Posterior cingulate gyrus (tissue), 11 donors: ENCODE results near the gene SLC12A9.
A peak's percentile ranks its signal among the peaks of the same experiment; 100 is the strongest.
"Not testable (repeated sequence)": the region's sequence is repeated elsewhere in the genome, so short reads cannot be mapped to it uniquely, and the experiment has no call there.

ENCODE experiments used
- DNase-seq, 10 donors: peaks; one replicate each; pipeline versions ENCODE4 v3.0.0 to v3.0.0-alpha.2; 2020 to 2021; ENCODE audit warnings: mixed read lengths in 3 of 10
- intact Hi-C: fragments of 100-400 bp; cut with DNase I; formaldehyde crosslinking; loops from one replicate; pipeline ENCODE4 v1.15.1; 2023

SLC12A9 gene, protein sequence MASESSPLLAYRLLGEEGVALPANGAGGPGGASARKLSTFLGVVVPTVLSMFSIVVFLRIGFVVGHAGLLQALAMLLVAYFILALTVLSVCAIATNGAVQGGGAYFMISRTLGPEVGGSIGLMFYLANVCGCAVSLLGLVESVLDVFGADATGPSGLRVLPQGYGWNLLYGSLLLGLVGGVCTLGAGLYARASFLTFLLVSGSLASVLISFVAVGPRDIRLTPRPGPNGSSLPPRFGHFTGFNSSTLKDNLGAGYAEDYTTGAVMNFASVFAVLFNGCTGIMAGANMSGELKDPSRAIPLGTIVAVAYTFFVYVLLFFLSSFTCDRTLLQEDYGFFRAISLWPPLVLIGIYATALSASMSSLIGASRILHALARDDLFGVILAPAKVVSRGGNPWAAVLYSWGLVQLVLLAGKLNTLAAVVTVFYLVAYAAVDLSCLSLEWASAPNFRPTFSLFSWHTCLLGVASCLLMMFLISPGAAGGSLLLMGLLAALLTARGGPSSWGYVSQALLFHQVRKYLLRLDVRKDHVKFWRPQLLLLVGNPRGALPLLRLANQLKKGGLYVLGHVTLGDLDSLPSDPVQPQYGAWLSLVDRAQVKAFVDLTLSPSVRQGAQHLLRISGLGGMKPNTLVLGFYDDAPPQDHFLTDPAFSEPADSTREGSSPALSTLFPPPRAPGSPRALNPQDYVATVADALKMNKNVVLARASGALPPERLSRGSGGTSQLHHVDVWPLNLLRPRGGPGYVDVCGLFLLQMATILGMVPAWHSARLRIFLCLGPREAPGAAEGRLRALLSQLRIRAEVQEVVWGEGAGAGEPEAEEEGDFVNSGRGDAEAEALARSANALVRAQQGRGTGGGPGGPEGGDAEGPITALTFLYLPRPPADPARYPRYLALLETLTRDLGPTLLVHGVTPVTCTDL

DNA sequence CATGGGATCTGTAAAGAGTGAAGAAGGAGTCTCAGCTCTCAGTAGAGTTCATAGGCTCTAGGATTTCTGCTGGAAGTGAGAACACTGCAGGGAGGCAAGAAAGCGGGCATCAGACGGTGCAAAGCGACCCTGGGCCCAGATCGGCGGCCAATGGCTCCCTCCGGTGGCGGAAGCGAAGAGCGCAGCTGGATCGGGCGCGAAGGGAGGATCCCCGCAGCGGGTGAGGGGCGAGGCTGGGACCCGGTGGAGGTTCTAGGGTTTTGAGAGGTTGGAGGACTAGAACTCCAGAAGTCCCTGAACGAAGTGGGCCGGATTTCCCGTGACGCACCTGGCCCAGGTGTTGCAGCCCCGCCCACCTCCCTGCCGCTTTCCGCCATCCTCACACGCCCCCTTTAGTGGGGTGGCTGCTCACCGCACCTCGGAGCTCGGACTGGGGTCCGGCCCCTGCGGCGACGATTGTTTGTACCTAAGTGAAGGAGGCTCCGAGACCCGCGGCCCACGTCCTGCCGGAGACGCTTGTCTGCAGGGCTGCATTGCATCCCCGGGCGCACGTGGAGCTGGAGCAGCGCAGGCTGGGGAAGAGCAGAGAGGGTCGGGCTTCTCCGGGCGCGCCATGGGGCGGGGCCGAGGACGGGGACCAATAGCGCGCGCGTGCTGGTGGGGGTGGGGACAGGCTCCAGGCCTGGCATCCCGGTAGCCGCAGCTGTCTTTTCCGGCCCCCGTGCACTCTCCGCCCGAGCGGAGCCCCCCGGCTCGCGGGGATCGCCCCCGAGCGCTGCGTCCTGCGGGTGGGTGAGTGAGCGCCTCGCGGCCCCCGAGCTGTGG lies at the start of gene SLC12A9:
Gene SLC12A9, plus strand, starts transcription at position 666 of the 825 bp plus-strand sequence. CDS start 1,485 bp downstream, outside the sequence.
- peak; percentile 79 to 99 (median 88) for DNase-seq
- intact Hi-C loops, result loop anchor here (1.0 to 2.0 kb wide), 3 partner anchors 15 to 147 kb away; no protein-coding TSS in a partner anchor

DNA sequence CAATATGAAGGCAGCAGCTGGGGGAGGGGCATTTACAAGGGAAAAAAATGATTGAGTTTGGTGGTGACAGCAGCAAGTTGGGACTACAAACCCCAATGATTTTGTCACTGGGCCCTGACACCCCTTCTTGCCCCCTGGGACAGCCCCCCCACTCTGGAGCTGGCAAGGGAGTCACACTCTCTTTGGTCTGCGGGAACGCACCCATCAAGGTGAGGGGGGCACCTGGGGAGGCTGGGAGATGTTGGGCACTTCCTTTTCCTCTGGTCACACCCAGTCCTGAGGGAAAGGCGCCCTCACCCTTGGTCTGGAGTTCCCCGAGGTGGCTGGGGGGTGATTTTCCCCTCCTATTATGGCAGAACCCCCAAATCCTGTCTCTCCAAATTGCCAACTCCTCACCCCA lies 49.6 kb upstream of the SLC12A9 start:
- DNase-seq, result no peak
- intact Hi-C loops, result no loop called here

DNA sequence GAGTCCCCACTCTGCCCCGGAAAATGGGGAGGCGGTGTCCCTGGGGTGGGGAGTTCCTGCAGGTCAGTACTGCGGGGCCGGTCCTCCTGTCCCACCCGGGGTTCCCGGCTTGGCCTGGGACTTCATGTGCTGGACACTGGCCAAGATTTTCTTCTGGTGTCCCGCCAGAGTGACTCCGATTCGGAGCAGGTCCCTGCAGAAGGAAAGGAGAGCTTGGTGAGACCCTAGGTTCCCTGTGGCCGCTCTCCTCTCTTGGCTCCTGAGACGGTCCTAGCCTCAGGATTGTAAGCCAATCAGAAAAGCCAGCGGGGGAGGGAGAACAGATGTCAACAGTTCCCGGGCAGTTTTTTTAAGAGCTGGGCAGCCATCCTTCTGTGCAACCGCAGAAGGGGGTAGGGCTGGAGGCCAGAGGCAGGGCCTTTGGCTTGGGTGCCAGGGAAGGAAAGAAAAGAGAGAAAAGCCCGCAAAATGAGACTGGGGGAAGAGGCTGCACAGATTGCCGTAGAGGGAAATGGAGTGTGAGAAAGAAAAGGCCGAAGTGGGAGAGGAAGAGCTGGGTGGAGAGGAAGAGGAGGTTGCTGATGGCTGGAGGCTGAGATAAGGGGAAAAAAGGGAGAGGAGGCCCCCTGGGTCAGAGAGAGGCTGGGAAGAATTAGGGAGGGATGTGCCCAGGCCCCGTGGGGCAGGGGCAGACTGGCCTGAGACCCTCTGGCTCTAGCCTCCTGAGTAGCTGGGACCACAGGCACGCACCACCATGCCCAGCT lies 48.9 kb upstream of the SLC12A9 start:
- DNase-seq, result peak; percentile 28 to 93 (median 68)
- intact Hi-C loops, result no loop called here

DNA sequence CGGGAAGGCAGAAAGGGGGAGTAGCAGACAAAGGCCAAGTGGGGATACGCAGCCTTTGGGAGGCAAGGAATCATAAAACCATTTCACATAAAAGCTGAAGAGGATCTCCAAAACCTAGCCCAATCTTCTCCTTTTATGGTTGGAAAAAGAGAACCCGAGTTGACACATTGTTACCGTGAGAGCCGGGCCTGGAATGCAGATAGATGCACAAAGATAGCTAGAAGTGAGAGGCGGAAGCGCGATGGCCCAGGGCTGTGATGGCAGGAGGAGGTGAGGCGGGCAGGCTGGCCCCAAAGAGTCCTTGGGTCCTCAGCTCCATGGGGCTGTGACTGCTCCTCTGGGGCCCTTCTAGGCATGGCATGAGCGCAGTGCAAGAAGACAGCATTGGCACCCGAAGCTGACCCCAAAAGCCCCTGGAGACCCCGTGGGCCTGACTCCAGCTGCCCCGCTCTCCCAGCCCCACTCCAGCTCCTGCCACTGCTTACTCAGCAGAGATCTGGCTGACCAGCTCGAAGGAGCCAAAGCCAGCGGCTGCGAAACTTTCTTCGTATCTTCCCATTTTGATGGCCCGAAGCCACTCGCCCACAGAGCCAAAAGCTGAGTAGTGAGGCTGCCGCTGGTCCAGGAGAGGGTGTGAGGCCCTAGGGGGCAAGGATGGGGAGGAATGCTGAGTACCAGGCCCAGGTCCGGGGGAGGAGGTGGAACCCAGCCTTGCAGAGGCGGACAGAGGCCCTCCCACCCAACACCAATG lies 47.7 kb upstream of the SLC12A9 start:
- intact Hi-C loops, result no loop called here
- no peak for DNase-seq

DNA sequence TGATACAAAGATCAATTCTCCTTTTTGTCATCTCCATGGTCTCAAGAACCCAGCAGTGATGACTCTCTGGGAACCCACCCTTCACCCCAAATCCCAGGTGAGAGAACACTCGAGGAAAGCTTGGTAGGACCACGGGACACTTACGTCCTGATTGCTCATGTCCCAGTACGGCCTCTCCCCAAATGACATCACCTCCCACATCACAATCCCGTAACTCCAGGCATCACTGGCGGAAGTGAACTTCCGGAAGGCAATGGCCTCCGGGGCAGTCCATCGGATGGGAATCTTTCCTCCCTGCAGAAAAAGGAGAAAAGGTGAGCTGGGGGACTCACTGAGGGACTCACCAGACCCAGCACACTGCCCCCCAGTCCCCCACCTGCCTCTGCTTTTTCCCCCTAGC lies 46.2 kb upstream of the SLC12A9 start:
- DNase-seq, result no peak
- intact Hi-C loops, result no loop called here

DNA sequence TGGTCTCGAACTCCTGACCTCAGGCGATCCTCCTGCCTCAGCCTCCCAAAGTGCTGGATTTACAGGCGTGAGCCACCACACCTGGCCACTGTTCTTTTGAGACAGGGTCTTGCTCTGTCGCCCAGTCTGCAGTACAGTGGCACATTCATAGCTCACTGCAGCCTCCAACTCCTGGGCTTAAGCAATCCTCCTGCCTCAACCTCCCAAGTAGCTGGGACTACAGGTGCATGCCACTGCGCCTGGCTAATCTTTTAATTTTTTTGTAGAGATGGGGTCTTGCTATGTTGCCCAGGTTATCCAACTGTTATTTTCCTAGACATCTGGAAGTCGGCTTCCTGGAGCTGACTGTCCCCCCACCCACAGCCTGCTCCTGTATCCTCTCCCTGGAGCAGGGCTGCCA lies 45.6 kb upstream of the SLC12A9 start:
- DNase-seq, intact Hi-C loops: not testable (repeated sequence)

DNA sequence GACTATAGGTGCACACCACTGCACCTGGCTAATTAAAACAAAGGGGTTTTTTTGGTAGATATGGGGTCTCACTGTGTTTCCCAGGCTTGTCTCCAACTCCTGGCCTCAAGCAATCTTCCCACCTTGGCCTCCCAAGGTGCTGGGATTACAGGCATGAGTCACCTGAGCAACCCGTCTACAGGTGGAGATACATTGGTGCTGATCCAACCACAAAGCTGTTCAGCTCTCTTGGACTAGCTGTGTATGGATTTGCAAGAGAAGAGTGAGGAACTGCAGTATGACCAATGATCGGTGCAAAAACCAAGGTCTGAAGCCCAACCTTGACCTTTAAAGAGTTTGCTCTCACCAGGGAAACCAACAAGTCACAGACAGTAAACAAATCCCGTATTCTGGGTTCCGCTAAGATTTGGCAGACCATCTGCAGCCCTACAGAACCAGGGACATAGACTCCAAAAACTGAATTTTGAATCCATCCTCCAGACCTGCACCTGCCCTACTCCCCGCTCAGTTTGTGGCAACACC lies 44.1 kb upstream of the SLC12A9 start:
- no peak for DNase-seq
- intact Hi-C loops, result no loop called here

DNA sequence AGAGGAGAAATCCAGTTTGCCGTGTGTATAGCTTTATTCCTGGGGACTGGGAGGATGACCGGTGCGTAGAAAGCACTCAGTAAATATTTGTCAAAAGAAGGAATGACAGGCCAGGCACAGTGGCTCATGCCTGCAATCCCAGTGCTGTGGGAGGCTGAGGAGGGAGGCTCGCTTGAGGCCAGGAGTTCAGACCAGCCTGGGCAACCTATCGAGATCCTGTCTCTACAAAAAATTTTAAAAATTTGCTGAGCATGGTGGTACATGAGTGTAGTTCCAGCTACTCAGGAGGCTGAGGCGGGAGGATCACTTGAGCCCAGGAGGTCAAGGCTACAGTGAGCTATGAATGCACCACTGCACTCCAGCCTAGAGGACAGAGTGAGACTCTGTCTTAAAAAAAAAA lies 41.0 kb upstream of the SLC12A9 start:
- intact Hi-C loops, result no loop called here
- DNase-seq, result no peak

DNA sequence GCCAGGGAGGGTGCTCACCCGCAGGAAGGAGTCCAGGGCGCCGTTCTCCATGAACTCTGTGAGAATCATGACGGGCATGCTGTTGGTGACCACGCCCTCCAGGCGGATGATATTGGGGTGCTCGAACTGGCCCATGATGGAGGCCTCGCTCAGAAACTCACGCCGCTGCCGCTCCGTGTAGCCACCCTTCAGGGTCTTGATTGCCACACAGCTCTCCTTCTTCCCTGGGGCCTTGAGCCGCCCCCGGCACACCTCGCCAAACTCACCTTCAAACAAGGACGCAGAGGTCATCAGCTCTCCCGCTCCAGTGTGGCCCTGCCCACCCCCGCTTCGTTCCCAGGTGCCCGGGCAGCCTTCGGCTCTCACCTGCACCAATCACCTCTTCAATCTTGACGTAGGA lies 39.8 kb upstream of the SLC12A9 start:
- intact Hi-C loops, result no loop called here
- no peak for DNase-seq

DNA sequence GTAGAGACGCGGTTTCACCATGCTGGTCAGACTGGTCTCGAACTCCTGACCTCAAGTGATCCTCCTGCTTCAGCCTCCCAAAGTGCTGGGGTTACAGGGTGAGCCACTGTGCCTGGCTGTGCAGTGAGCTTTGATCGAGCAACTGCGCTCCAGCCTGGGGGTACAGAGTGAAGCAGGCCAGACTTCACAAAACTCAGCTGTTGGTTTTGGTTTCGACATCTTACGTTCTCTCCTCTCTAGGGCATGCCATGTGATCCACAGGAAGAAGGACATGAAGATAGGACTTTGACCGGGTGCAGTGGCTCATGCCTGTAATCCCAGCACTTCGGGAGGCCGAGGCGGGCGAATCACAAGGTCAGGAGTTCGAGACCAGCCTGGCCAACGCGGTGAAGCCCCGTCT lies 36.0 kb upstream of the SLC12A9 start:
- DNase-seq, intact Hi-C loops: not testable (repeated sequence)

DNA sequence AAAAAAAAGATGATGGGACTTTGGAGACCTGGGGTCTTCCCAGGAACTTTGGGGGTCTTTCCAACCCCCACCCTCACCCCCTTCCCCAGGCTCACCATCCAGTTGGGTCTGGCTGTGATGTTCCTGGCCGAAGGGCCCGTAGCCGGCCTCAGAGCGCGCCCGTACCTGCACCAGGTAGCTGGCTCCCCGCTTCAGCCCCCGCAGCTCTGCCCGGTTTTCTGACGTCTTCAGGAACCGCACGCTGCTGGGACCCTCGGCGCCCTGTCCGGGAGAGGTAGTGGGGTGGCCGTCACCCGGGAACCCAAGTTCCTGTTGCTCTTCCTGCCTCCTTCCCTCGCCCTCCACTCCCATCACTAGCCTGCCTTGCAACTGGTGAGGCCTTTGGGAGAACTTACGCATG lies 35.4 kb upstream of the SLC12A9 start:
- DNase-seq, result no peak
- intact Hi-C loops, result no loop called here

DNA sequence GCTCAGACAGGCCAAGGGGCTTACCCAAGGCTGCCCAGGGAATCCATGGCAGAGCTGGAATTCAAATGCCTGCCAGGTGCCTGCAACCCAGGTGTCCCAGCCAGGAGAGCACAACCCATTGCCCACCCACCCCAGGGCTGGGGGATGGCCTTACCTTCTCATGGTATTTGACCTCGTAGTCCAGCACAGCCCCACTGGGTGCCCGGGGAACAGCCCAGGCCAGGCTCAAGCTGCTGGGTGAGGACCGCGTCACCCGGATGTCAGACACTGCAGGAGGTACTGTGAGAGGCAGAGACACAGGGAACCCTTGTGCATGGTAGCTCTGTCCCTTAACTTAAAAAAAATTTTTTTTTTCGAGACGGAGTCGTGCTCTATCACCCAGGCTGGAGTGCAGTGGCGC lies 34.1 kb upstream of the SLC12A9 start:
- DNase-seq, result no peak
- intact Hi-C loops, result no loop called here

DNA sequence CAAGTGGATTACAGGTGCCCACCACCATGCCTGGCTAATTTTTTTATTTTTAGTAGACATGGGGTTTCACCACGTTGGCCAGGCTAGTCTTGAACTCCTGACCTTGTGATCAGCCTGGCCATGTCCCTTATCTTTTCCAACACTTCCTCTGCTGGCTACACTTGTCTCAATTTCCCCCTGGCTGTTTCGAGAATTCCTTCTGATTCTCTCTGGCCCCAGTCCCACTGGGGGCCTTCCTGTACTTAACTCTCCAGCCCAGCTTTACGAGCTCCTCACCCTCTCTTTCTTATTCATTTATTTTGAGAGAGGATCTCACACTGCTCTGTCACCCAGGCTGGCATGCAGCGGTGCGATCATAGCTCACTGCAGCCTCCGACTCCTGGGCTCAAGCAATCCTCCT lies 33.7 kb upstream of the SLC12A9 start:
- intact Hi-C loops, result no loop called here
- no peak for DNase-seq

DNA sequence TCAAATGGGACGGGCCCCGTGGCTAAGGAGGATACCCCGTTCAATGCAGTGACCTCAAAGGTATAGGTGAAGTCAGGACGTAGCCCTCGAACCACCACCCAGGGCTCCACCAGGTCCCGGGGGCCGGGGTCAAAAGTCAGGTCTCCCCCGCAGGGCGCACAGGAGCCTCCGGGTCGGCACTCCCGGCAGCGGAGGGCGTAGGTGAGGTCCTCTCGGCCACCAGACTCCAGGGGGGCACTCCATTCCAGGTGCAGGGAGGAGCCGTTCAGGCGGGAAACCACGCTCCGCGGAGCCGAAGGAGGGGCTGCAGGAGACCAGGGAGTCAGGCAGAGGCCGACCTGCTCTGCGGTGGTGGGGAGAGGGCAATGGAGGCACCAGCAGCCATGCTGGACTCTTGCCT lies 32.9 kb upstream of the SLC12A9 start:
- DNase-seq, result no peak

DNA sequence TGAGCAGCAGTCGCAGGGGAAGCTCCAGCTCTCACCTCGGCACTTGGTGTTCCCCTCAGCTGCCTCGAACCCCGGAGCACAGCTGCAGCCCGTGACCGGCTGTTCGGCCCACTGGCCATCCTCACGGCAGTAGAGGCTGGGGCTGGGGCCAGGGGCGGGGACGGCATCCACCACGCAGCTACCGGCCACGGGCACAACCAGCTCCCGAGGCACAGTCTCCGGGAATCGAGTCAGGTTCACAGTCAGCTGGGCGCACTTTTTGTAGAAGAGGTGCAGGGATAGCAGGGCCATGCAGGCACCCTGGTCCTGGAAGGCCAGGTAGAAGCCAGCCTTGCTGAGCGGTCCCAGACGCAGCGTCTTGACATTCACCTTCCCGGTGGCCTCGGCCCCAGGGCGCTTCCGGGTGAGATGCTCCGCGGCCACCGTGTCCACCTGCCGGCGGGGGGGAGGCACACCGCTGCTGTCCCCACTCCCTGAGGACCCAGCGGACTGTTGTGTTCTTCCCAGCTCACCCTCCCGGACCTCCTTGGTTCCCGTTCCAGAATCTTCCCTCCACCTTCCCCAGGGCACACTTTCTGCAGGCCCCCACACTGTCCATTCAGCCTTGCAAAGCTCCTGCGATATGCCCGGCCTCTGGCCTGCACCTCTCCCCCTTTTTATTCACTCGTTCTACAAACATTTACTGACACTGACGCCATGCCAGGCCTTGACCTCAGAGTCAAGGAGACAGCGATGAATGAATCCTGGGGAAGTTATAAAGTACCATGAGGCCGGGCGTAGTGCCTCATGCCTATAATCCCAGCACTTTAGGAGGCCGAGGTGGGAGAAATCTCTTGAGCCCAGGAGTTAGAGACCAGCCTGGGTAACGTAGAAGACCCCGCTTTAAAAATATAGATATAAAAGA lies 30.0 kb upstream of the SLC12A9 start:
- intact Hi-C loops, result no loop called here
- DNase-seq, result peak in 1 of 10 donors; percentile 76

More for the DNA sequence above, 32.9 kb upstream of the SLC12A9 start:
- intact Hi-C loops, result no loop called here

DNA sequence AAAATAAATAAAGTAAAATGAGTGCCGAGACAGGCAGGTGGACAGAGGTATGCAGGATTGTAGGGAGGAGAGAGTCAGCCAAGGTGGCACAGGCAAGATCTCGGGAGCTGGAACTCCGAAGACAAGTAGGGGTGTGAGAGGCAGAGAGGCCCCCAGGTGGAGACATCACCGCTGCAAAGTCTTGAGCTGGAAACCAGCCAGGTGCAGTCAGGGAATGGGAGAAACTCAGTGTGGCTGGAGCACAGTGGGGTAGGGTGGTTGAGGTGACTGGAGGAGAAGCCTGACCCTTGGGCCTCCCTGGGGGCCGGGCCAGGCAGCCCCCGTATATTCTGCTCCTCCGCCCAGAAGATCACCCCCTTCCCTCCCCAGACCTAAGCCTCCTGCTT lies 29.4 kb upstream of the SLC12A9 start:
- intact Hi-C loops, result no loop called here
- peak in 1 of 10 donors; percentile 61 for DNase-seq

DNA sequence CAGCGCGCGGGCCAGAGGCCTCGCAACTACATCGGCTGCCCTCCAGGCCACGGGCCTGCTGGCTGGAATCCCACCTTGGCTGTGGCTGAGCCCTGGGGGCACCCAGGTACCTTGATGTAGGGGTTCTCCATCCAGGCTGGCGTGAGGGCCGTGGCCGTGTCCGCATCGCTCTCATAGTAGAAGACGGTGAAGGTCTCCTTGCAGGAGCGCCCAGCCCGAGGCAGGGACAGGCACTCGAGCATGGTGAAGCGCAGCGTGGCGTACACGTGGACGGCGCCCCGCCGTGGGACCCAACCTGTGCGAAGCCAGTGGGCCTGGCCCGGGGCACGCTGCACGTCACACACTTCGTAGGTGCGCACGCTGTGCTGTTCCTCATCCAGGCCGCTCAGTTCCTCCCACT lies 29.0 kb upstream of the SLC12A9 start:
- intact Hi-C loops, result no loop called here
- peak in 1 of 10 donors; percentile 81 for DNase-seq
